ENCODE data around the gene NUP98. TPM values are rescaled to one million over a fixed set of nuclear protein-coding genes. Genes with fewer than 3 reads are reported as not detected.
"Not testable (repeated sequence)": the region's sequence is repeated elsewhere in the genome, so short reads cannot be mapped to it uniquely, and the experiment has no call there.

Gene NUP98
- total and polyA plus RNA-seq, 2 donors (not counting 3 experiments of a cell fraction or from before 2014, with no cell fraction given), result 92.7 to 169 TPM

GRCh38 chr11:3648843-3649242, 148.5 kb downstream of the NUP98 start:
- H3K36me3 ChIP-seq (ENCODE audit: control insufficient read depth in 2 of 2, extremely low read depth in 1 of 2, insufficient read depth in 2 of 2, low read length in 2 of 2); H3K27me3 ChIP-seq (ENCODE audit: control insufficient read depth in 2 of 2, insufficient read depth in 2 of 2, low read length in 2 of 2); H3K4me1 ChIP-seq (ENCODE audit: control insufficient read depth, extremely low read depth, insufficient read depth, low read length); BruUV-seq (replicated peaks); CTCF ChIA-PET; H3K79me2 ChIP-seq (ENCODE audit: control insufficient read depth, insufficient read depth, low read length); H3K9me1 ChIP-seq (replicated peaks; ENCODE audit: control insufficient read depth, extremely low read depth, insufficient read depth, low read length); H3K27ac ChIP-seq (ENCODE audit: insufficient read depth, low read depth, low read length); FAIRE-seq; H3K4me2 ChIP-seq (ENCODE audit: insufficient read depth, low read length); H4K20me1 ChIP-seq (replicated peaks; ENCODE audit: control insufficient read depth, extremely low read depth, insufficient read depth, low read length); H2AFZ ChIP-seq (ENCODE audit: low read depth, low read length); H3K9me3 ChIP-seq (replicated peaks; ENCODE audit: control insufficient read depth, insufficient read depth, low read length); H3K9ac ChIP-seq (replicated peaks; ENCODE audit: extremely low read depth, insufficient read depth, low read length); H3K4me3 ChIP-seq (replicated peaks in 1 of 3; ENCODE audit: insufficient read depth in 1 of 3, low read depth in 1 of 3, low read length in 3 of 3); dilution Hi-C loops (cut with MboI; ENCODE audit: extremely low pct_ligation_motif_present, low sequenced_read_pairs); DNase-seq (ENCODE audit: low read depth, low spot score); POLR2A ChIA-PET: not testable (repeated sequence)
- intact Hi-C loops (cut with micrococcal nuclease), result loop anchor here (10.0 kb wide), 1 partner anchor 714 kb away; no protein-coding TSS in a partner anchor

- no peaks in the 10 kb centered on the region for H3K79me2 ChIP-seq (ENCODE audit: control insufficient read depth, insufficient read depth, low read length)
- peaks cover 5% of the 10 kb centered on the region for H3K4me1 ChIP-seq (ENCODE audit: control insufficient read depth, extremely low read depth, insufficient read depth, low read length)
- H4K20me1 ChIP-seq (replicated peaks; ENCODE audit: control insufficient read depth, extremely low read depth, insufficient read depth, low read length), result no peaks in the 10 kb centered on the region
- ChIA-PET POLR2A (no interaction called here), CTCF (no interaction called here)
- H3K9ac ChIP-seq (replicated peaks; ENCODE audit: extremely low read depth, insufficient read depth, low read length), result no peak overlapping the region
- H3K4me2 ChIP-seq (ENCODE audit: insufficient read depth, low read length), result no peak overlapping the region
- H3K27me3 ChIP-seq (ENCODE audit: control insufficient read depth in 2 of 2, insufficient read depth in 2 of 2, low read length in 2 of 2), result peaks cover 4% of the 10 kb centered on the region in 2 experiments
- dilution Hi-C loops (cut with MboI; ENCODE audit: extremely low pct_ligation_motif_present, low sequenced_read_pairs), result no loop called here
- no peak overlapping the region for H3K27ac ChIP-seq (ENCODE audit: insufficient read depth, low read depth, low read length)
- H3K4me3 ChIP-seq (replicated peaks in 1 of 3; ENCODE audit: insufficient read depth in 1 of 3, low read depth in 1 of 3, low read length in 3 of 3), result no peak overlapping the region
- H2AFZ ChIP-seq (ENCODE audit: low read depth, low read length), result no peak overlapping the region
- H3K9me1 ChIP-seq (replicated peaks; ENCODE audit: control insufficient read depth, extremely low read depth, insufficient read depth, low read length), result no peaks in the 10 kb centered on the region
- no peak for DNase-seq (ENCODE audit: low read depth, low spot score)
- TF ChIP-seq GATA2 (IDR thresholded peaks at IDR 0.05; ENCODE audit: insufficient read depth, insufficient read length, low read depth, low read length) (no peak), POLR2A (IDR thresholded peaks at IDR 0.05; ENCODE audit: low read depth, low read length) (no peak), FOS (IDR thresholded peaks at IDR 0.05; ENCODE audit: borderline replicate concordance, insufficient read depth, low read length) (no peak), POLR2AphosphoS5 (IDR thresholded peaks at IDR 0.05; ENCODE audit: insufficient read depth, low read depth, low read length) (no peak), MAX (IDR thresholded peaks at IDR 0.05; ENCODE audit: insufficient read depth, insufficient read length) (no peak), EZH2 (IDR thresholded peaks at IDR 0.05; ENCODE audit: borderline replicate concordance, low read depth, low read length, severe bottlenecking) (no peak), CTCF (IDR thresholded peaks at IDR 0.05; ENCODE audit: extremely low read depth in 1 of 2, insufficient read depth in 1 of 2, low read depth in 1 of 2, low read length in 2 of 2) (no peak), MYC (IDR thresholded peaks at IDR 0.05; ENCODE audit: low read depth, low read length) (no peak), JUN (IDR thresholded peaks at IDR 0.05; ENCODE audit: borderline replicate concordance, insufficient read depth, insufficient read length, low read depth) (no peak)
- H3K36me3 ChIP-seq (ENCODE audit: control insufficient read depth in 2 of 2, extremely low read depth in 1 of 2, insufficient read depth in 2 of 2, low read length in 2 of 2), result no peaks in the 10 kb centered on the region
- no peak for FAIRE-seq
- intact Hi-C loops (cut with micrococcal nuclease), result loop anchor here (10.0 kb wide), 1 partner anchor 711 kb away; no protein-coding TSS in a partner anchor
- BruUV-seq (replicated peaks), result no TSS peak
- no peaks in the 10 kb centered on the region for H3K9me3 ChIP-seq (replicated peaks; ENCODE audit: control insufficient read depth, insufficient read depth, low read length)
These were observed 151.8 kb downstream of the NUP98 start for GRCh38 chr11:3645552-3645951.

Data from endothelial cell of umbilical vein (primary cell).